SK-N-DZ (cell line): ENCODE data around the gene HES3.
"Not testable (repeated sequence)": the region's sequence is repeated elsewhere in the genome, so short reads cannot be mapped to it uniquely, and the experiment has no call there.

Experiments used
- DNase-seq: peaks from one replicate; pipeline ENCODE4 v3.0.0-alpha.2; 2015; ENCODE audit warnings: low spot score

HES3 gene

GRCh38 chr1:6218375-6219164 lies 25.4 kb upstream of the HES3 start:
- DNase-seq = no peak

DNA sequence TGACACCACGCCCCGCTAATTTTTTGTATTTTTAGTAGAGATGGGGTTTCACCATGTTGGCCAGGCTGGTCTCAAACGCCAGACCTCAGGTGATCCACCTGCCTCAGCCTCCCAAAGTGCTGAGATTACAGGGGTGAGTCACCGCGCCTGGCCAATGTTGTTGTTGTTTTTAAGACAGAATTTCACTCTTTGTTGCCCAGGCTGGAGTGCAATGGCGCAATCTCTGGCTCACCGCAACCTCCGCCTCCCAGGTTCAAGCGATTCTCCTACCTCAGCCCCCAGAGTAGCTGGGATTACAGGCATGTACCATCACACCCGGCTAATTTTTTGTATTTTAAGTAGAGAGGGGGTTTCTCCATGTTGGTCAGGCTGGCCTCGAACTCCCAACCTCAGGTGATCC lies 24.3 kb upstream of the HES3 start:
- DNase-seq = not testable (repeated sequence)

DNA sequence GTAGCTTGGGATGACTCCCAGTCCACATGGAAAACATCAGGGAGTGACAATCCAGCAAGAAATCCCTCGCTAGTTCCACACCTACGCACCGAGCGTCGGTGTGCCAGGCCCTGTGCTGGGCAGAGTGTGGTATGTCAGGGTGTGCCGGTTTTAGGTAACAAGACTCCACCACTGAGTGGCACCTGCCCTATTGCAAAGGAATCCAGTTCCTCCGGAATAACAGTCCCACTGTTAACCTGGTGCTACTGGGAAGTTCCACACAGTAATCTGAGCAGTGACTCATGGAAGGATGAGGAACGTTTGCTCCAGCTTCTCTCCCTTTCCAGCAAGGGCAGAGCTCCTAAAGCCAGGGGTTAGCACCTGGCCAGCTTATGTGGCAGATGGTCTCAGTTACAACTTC lies 23.7 kb upstream of the HES3 start:
- no peak for DNase-seq

GRCh38 chr1:6221210-6221784 lies 22.7 kb upstream of the HES3 start:
- no peak for DNase-seq

GRCh38 chr1:6222636-6223035 lies 21.3 kb upstream of the HES3 start:
- no peak for DNase-seq

GRCh38 chr1:6223617-6224016 lies 20.4 kb upstream of the HES3 start:
- no peak for DNase-seq

- DNase-seq = no peak
Observed at GRCh38 chr1:6224718-6225117, 19.3 kb upstream of the HES3 start.

- DNase-seq = no peak
Observed at GRCh38 chr1:6225651-6226050, 18.3 kb upstream of the HES3 start.

GRCh38 chr1:6233376-6233775 lies 10.6 kb upstream of the HES3 start:
- no peak for DNase-seq

DNA sequence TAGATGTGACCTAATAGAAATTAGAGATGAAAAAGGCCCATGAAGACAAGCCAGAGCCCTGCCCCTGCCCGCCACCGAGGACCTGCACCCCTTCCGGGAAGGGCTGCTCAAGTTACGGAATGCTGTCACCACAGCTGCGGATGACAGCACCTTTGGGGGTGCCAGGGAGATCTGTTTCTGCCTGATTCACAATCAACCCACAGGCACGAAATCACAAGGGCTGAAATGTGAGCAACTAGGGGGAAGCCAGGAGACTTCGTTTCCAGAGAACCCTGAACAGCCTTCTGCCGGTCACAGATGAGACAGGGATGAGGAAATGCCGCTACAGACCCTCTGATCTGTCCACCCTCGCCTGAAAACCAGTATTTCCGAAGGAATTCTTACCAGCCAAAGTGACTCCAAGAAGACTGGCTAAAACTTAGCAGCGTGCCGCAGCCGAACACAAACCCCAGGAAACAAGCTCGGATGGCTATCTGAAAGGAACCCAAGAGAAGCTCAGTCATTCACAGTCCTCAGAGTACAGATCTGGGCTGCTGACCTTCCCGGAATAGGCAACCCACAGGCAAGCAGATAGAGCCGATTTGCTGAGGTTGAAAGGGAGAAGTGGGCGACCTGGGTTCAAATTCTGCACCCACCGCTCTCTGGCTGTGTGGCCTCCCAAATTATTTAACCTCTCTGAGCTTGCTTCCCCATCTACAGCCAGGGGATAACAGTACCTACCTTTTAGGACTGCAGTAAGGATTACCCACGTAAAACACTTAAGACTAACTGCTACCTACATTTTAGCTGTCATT lies 9.3 kb upstream of the HES3 start:
- no peak for DNase-seq

GRCh38 chr1:6235296-6235677 lies 8.7 kb upstream of the HES3 start:
- no peak for DNase-seq

GRCh38 chr1:6237093-6237492 lies 6.9 kb upstream of the HES3 start:
- no peak for DNase-seq

GRCh38 chr1:6239213-6239752 lies 4.7 kb upstream of the HES3 start:
- DNase-seq = no peak

DNA sequence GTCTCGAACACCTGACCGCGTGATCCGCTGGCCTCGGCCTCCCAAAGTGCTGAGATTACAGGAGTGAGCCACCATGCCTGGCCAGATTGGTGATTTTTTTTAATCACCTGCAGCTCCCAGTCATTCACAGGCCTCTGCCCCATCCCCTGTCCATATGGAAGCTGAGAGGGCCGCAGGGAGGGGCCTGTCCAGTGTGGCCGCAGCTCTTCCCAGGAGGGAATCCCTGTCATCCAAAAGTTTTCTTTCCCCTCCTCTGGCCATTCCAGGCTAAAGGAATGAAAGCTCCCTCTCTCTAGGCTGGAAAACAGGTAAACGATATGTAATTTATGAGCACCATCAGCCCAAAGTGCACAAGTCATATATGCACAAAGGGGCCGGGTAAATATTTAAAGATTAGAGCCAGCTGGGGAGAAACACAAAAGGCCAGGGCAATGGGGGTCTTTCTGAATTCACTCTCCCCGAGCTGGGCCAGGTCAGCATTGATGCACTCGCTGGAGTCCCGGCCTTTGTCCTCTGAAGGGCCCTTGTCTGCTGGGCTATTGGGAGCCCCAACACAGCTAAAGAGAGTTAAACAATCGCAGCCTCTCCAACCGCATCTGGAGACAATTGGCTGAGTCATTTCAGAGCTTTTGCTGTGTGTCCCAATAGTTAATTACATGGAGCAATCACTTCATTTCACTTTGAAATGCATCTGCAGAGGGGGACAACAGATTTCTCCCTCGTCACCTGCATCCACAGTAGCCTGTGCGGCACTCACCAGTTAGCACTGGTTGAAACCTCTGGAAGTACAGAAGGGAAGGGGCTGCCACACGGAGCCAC lies 3.8 kb upstream of the HES3 start:
- DNase-seq = no peak

- no peak for DNase-seq
Observed at GRCh38 chr1:6241107-6241886, 2.7 kb upstream of the HES3 start.

DNA sequence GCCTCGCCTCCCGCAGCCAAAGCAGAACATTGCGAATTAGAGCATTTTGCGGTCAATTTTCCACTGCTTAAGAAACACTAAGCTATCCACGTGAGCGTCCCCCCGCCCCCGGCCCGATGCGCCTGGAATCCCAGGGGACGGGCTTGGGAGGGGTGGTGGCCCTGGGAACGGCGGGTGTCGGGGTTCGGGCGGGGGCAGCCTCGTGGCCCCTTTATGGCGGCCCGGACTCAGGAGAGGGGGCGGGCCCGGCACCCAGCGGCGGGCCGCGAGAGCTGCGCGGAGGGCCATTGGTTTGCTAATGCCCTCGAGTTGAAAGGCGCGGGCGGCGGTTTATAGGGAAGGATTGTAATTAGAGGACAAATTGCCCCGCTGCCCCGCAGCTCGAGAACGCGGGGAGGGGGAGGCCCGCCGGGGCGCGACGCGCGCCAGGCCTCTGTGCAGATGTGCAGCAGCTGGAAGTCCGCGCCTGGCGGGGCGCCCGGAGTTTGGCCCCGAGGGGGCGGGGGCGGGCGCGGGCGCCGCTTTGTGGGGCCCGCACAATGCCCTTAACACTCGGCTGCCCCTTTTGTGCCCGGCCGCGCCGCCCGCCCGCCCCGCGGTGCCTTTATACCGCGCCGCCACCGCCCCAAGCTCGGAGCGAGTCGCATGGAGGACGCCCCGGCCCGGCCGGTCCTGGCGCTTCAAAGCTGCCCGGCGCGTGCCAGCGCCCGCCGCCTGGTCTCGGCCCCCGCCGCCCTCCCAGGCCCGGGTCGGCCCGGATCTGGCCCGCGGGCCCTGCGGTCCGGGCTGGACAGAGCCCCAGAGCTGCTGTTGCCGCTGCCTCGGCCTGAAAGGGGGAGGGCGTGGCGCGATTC lies 1.9 kb upstream of the HES3 start:
- DNase-seq = no peak

GRCh38 chr1:6243053-6243834 lies 735 bp upstream of the HES3 start:
- no peak for DNase-seq

DNA sequence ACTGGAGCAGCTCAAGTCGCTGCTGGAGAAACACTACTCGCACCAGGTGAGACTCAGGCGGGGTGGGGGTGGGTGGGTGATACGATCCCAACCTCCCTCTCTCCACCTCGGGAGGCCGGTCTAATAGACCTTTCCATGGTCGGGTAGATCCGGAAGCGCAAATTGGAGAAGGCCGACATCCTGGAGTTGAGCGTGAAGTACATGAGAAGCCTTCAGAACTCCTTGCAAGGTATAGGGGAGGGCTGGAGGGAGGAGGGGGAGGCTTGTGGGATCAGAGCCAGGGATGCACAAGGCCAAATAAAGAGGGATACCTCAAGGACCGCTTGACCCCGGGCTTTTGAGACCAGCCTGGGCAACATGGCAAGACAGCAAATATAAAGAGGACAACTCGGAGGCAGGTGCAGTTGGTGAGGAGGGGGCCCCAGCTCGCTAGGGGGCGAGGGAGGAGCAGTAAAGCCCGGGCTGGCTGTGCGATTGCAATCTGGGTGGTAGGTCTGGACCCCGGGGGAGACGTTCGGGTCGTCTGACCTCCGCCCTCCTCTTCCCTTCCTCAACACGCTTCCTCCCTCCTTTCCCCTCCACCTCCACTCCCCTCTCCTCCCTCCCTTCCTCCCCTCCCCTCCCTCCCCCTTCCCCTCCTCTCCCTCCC lies 546 bp downstream of the HES3 start:
- DNase-seq = no peak
